ENCODE measurements around the gene GPD2. TPM values are rescaled to one million over a fixed set of nuclear protein-coding genes. Genes with fewer than 3 reads are reported as not detected.
"Not testable (repeated sequence)": the region's sequence is repeated elsewhere in the genome, so short reads cannot be mapped to it uniquely, and the experiment has no call there.

Gene GPD2
- total and polyA plus RNA-seq, 2 of the 13 experiments (the other 11 are each of a cell fraction or from before 2014, with no cell fraction given), result not detected

DNA sequence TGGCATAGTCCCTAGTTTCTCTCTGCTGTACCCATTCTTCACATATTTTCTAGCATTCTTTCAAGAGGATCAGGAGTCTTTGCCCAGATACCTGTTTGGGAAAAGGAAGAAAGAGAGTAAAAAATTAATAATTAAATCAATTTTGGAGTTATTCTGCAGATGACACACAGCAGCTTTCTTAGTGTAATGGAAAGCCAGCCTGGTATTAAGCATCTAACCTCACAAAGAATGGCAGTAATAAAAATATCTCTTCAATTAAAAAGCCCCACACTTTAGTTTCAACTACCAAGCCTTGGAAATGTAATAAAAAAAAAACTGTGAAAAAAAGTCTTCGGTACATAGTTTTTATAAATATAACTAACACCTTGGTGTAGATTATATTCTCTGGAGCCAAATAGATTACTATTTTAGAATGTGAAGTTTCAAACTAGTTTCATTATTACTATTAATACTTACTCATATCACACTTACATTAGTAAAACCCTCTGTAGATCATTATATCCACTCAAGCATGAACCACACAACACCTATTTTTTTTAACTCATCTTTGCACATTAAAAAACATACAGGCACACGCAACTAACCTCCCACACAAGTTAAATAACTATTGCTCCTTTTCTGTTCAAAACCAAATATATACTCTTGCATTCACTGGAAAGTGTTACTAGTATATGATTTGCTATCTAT is 90.9 kb downstream of the GPD2 start:
- in situ Hi-C loops (cut with HindIII; ENCODE audit: extremely low pct_ligation_motif_present, low pct_unique_long_range_greater_than_20kb) (no loop called here), intact Hi-C loops (cut with micrococcal nuclease; ENCODE audit: unreplicated experiment) (no loop called here)
- FAIRE-seq, result no peak
- H3K27me3 ChIP-seq (ENCODE audit: control insufficient read depth in 1 of 2, insufficient read depth in 2 of 2, low read length in 2 of 2), result no peaks in the 10 kb centered on the region
- no TSS peak for BruUV-seq (replicated peaks)
- H3K9ac ChIP-seq (ENCODE audit: insufficient read depth, low read depth, low read length), result no peak overlapping the region
- 31% methylated on average over 2 of the region's 2 CpGs for WGBS (ENCODE audit: low lambda C conversion rate)
- no peak overlapping the region for H3K4me3 ChIP-seq (replicated peaks in 1 of 3; ENCODE audit: insufficient read depth in 1 of 3, low read depth in 2 of 3, low read length in 3 of 3)
- no peak overlapping the region for H2AFZ ChIP-seq (ENCODE audit: low read length)
- H3K27ac ChIP-seq (ENCODE audit: extremely low read length, insufficient read depth, low read length), result no peak overlapping the region
- H3K9me3 ChIP-seq (ENCODE audit: low read length), result no peaks in the 10 kb centered on the region
- no peaks in the 10 kb centered on the region for H3K4me1 ChIP-seq (ENCODE audit: insufficient read depth, low read length)
- TF ChIP-seq TRIM24 (CRISPR knock-in tag; IDR thresholded peaks at IDR 0.05) (no peak), PHB2 (IDR thresholded peaks at IDR 0.05; ENCODE audit: partially characterized antibody) (no peak), ZBTB3 (CRISPR knock-in tag; IDR thresholded peaks at IDR 0.05; ENCODE audit: borderline replicate concordance, low read depth) (no peak), ZKSCAN5 (CRISPR knock-in tag; IDR thresholded peaks at IDR 0.05) (no peak), ZNF264 (CRISPR knock-in tag; IDR thresholded peaks at IDR 0.05) (no peak)
- H3K4me2 ChIP-seq (ENCODE audit: low read depth, low read length), result no peak overlapping the region
- DNase-seq (ENCODE audit: low spot score), result no peak
- CTCF ChIA-PET (ENCODE audit: low intra/inter-chr PET ratio, low total read pairs), result no interaction called here
- no peaks in the 10 kb centered on the region for H4K20me1 ChIP-seq (ENCODE audit: insufficient read depth, low read length)
- H3K36me3 ChIP-seq (replicated peaks in 1 of 2; ENCODE audit: control insufficient read depth in 1 of 2, insufficient read depth in 2 of 2, low read length in 2 of 2), result no peaks in the 10 kb centered on the region
- POLR2A ChIA-PET, result no interaction called here
- no peak for ATAC-seq
- H3K79me2 ChIP-seq (ENCODE audit: insufficient read depth, low read length), result no peaks in the 10 kb centered on the region

DNA sequence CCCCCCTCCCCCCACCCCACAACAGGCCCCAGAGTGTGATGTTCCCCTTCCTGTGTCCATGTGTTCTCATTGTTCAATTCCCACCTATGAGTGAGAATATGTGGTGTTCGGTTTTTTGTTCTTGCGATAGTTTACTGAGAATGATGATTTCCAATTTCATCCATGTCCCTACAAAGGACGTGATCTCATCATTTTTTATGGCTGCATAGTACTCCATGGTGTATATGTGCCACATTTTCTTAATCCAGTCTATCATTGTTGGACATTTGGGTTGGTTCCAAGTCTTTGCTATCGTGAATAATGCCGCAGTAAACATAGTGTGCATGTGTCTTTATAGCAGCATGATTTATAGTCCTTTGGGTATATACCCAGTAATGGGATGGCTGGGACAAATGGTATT is 92.4 kb downstream of the GPD2 start:
- H3K36me3 ChIP-seq (replicated peaks in 1 of 2; ENCODE audit: control insufficient read depth in 1 of 2, insufficient read depth in 2 of 2, low read length in 2 of 2); H3K9ac ChIP-seq (ENCODE audit: insufficient read depth, low read depth, low read length); ATAC-seq; H3K4me2 ChIP-seq (ENCODE audit: low read depth, low read length); H2AFZ ChIP-seq (ENCODE audit: low read length); H3K4me1 ChIP-seq (ENCODE audit: insufficient read depth, low read length); DNase-seq (ENCODE audit: low spot score); H3K79me2 ChIP-seq (ENCODE audit: insufficient read depth, low read length); H3K4me3 ChIP-seq (replicated peaks in 1 of 3; ENCODE audit: insufficient read depth in 1 of 3, low read depth in 2 of 3, low read length in 3 of 3); H3K9me3 ChIP-seq (ENCODE audit: low read length); H4K20me1 ChIP-seq (ENCODE audit: insufficient read depth, low read length); H3K27ac ChIP-seq (ENCODE audit: extremely low read length, insufficient read depth, low read length); H3K27me3 ChIP-seq (ENCODE audit: control insufficient read depth in 1 of 2, insufficient read depth in 2 of 2, low read length in 2 of 2); CTCF ChIA-PET (ENCODE audit: low intra/inter-chr PET ratio, low total read pairs); intact Hi-C loops (cut with micrococcal nuclease; ENCODE audit: unreplicated experiment); FAIRE-seq; POLR2A ChIA-PET; in situ Hi-C loops (cut with HindIII; ENCODE audit: extremely low pct_ligation_motif_present, low pct_unique_long_range_greater_than_20kb); BruUV-seq (replicated peaks): not testable (repeated sequence)
- WGBS (ENCODE audit: low lambda C conversion rate), result 36% methylated on average over 5 of the region's 5 CpGs
